Activated naive CD4-positive, alpha-beta T cell (primary cell): Measurements from ENCODE around the gene TMEM163.
"Not testable (repeated sequence)": the region's sequence is repeated elsewhere in the genome, so short reads cannot be mapped to it uniquely, and the experiment has no call there.

Experiments
- DNase-seq, 4 experiments: peaks; one replicate each; lab custom pipeline; 2025; lab: John Stamatoyannopoulos, UW

The TMEM163 gene

GRCh38 chr2:134718817-134719814 lies at the start of gene TMEM163:
Gene TMEM163 (minus strand): TSS chr2:134719000.
- peak in 1 of 4 experiments; percentile 12 for DNase-seq

DNA sequence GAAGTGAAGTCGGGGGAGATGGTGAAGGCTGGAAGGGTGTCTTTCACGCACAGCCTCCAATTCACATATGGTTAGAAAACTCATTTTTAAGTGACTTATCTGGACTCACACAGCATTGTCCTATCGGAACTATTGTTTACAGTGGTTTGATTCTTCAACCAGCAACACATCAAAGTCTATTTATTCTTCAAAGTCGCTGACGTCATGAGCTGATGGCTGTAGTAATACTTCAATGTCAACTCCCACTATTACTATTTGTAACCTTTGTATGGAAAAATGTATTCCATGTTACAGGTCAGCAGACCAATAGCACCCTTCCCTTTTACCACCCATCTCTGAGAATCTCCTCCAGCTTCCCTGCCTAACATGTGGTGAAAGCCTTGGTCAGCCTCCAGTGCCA lies 47.8 kb upstream of the TMEM163 start:
- no peak for DNase-seq

GRCh38 chr2:134765987-134766386 lies 47.2 kb upstream of the TMEM163 start:
- DNase-seq: no peak

DNA sequence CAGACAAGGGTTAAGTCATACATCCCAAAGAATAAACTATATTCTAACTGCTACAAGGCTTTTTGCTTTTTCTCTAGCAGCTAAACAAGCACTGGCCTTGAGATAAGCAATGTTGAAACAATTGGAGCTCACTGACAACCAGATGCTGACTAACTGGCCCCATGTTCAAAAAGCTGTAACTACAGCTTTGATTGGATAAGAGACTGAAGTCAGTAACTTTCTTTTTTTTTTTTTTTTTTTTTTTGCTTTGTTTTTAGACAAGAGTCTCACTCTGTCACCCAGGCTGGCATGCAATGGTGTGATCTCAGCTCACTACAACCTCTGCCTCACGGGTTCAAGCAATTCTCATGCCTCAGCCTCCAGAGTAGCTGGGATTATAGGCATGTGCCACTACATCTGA lies 45.4 kb upstream of the TMEM163 start:
- no peak for DNase-seq

DNA sequence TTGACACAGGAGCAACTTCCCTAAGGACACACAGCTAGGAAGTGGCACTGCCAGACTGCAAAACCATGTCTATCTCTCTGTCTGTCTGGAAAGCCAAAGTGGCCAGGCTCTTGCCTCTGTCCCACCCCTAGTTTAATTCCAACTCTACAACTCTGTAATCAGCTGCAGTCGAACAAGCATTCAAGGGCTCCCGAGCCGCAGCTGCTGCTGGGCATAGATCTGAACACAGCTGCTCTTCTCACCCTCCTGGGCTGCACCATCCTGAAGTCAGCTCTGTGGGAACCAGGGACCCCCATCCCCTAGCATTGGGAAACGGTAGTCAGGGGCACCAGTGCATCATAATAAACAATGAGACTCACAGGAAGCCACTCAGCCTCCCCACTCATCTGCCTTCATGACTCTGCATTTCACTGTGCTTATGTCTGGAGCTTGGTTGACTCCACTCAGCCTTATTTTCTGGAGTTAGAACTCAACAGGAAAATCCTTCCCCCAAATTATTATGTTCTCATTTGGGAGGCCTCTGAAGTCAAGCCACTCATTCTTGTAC lies 44.4 kb upstream of the TMEM163 start:
- no peak for DNase-seq

DNA sequence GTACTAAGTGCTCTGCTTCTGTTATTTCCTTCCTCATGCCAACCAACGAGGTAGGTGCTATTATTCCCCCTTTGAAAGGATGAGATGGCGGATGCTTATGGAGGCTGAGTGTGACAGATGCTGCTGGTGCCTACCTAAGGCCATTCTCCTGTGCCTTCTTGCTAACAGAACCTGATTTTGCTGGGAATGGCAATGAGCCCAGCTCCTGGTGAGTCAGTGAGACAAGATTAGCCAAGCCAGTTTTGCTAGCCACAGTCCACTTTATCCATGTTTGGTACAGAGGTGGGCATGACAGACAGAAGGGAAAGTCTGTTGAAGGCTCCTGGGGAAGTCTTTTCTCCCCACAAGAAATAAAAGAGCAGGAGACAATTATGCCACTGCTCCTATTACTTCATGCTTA lies 43.7 kb upstream of the TMEM163 start:
- no peak for DNase-seq

DNA sequence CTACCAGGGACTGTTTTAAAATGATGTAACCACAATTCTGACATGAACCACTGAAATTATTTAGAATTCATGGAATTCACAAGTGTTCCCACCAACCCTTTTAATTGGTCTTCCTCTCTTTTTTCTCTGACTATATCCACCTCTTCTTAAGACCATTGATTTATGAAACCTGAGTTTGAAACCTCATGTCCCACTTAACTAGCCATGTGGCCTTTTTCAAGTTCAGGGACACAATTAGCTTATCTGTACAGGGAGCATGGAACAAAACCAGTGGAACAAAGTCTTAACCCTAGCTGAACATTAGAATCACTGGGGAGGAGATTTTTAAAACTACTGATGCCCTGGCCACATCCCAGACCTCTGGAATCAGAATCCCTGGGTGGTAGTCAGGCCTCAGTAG lies 41.6 kb upstream of the TMEM163 start:
- no peak for DNase-seq

DNA sequence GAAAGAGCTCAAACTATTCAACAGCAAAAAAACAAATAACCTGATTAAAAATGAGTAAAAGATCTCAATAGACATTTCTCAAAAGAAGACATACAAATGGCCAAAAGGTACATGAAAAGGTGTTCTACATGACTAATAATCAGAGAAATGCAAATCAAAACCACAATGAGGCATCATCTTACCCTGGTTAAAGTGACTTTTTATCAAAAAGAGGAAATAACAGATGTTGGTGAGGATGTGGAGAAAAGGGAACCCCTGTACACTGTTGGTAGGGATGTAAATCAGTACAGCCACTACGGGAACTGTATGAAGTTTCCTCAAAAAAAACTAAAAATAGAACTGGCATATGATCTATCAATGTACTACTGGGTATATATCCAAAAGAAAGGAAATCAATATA lies 39.8 kb upstream of the TMEM163 start:
- DNase-seq: no peak

- not testable (repeated sequence) for DNase-seq
Observed at GRCh38 chr2:134751981-134752380, 33.2 kb upstream of the TMEM163 start.

DNA sequence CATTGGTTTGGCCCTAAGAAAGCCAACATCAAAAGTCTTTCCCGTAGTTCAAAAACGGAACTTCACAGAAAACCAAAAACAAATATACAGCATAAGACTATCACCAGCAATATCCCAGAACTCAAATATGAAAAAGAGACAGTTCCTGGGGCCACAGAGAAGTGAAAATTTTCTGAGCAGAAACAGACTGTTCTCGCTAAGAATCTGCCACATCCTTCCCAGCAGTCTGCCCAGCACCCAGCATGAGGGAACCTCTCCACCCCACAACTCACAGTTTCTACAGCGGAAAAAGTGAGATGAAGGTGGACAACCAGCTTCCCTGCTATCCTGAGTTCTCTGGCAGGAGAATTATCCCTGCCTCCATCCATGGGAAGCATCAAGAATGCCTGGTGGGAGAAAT lies 26.7 kb upstream of the TMEM163 start:
- no peak for DNase-seq

- DNase-seq: no peak
Observed at GRCh38 chr2:134745023-134745422, 26.2 kb upstream of the TMEM163 start.

DNA sequence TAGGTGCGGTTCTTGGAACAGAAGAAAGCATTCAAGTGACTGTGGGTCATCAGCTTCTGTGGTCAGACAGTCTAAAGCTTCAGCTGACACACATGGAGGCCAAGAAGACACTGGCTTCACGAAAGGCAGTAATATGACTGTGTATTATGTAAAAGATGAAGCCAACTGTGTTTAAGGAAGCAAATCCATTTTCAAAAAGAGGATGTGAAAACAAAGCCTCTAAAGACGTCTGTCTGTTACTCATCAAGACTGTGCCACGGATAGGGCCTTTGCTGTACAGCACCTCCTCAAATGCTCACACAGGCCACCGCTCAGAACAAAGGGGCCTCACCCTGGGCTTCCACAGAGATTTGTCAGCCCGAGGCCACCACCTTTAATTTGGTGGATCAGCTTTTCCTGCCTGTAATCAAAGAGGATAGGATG lies 21.1 kb upstream of the TMEM163 start:
- no peak for DNase-seq

- DNase-seq: no peak
Observed at GRCh38 chr2:134739236-134739878, 20.6 kb upstream of the TMEM163 start.

GRCh38 chr2:134738141-134738870 lies 19.5 kb upstream of the TMEM163 start:
- DNase-seq: no peak

GRCh38 chr2:134737671-134738070 lies 18.9 kb upstream of the TMEM163 start:
- DNase-seq: no peak

DNA sequence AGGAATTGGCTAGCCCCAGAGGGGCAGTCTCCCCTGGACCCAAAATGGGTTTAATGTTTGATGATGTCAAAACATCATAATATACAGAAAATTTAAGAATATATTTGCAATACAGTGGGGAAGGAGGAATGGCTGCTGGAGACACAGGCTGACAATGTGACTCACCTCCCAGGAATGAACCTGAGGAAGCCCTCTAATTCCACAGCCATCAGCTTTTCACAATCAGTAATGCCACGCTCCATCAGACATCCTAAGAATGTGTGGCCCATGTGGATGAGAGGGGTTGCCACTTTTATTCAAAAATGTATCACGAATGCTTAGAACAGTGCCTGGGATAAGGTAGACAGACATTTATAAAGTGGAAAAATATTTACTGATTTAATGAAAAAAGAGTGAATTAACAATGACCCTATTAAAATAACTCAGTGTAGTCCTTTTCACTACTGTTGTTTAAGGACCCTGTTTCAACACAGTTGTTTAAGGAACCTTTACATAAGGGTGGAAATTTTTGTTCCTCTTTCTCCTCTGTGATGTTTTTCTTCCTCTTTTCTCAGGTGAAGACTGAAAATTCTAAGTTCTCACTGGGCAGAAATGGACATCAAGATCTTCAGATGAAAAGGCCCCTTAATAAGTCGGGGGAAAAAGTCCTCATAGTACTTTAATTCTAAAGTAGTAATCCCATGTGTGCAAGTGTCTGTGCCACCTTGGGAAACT lies 17.5 kb upstream of the TMEM163 start:
- no peak for DNase-seq

DNA sequence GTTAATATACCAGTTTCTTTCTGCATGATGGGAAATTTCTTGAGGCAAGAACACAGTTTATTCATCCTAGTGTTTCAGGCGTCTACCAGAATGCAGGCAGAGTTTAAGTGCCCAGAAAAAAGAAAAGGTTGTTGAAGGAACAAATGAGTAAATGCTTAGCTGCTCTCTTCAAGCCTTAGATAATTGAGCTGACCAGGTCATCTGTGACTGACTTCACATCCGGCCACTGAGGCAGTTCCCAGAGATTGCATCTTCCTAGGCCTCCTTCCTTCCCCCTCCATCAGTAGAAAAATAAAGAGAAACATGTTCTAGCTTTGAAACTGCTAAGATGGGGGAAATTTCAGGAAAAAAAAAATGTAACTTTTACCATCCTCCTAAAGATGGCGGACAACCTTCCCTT lies 9.4 kb upstream of the TMEM163 start:
- DNase-seq: no peak

DNA sequence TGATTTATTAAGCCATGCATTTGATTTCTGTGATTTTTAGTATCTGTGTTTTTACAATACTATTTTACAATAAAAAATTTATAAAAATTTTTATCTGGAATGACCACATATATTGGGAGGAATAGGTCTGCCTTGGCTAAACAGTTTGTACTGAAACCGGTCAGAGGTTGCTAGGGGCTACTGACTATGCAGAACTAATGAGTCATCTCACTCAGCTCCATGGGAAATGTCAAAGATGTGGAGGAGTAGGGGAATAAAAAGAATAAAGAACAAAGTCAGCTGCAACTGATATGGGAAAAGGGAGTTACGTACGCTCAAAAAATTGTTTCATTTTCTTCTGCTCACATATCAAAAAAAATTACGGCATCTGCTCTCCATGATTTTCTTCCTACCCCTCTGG lies 8.6 kb upstream of the TMEM163 start:
- no peak for DNase-seq

- no peak for DNase-seq
Observed at GRCh38 chr2:134726645-134727044, 7.8 kb upstream of the TMEM163 start.

- no peak for DNase-seq
Observed at GRCh38 chr2:134725876-134726275, 7.1 kb upstream of the TMEM163 start.

DNA sequence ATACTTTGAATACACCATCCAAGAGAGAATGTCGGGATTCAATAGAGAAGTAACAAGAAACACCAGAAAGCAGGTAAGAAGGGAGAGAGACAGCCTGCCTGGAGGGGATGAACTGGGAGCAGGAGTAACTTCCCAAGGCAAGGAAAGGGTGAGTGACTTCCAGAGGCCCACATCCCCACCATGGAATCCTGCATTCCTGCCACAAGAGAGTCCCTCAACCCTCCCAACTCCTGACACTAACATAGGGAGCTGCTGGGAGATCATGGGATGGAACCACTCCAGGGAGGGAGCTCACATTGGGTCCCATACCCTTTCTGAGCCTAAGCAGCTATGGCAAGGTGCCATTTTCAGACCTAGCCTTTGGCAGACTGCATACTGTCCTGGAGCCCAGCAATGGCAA lies 5.5 kb upstream of the TMEM163 start:
- no peak for DNase-seq

DNA sequence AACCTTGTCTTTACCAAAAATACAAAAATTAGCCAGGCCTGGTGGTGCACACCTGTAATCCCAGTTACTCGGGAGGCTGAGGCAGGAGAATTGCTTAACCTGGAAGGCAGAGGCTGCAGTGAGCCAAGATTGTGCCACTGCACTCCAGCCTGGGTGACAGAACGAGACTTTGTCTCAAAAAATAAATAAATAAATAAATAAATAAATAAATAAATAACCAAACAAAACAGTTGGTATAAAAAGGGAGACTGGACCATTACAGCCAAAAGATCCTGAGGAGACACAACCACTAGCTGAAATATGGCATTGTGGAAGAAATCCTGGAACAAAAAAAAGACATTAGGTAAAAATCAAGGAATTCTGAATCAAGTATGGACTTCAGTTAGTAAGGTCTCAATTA lies 4.9 kb upstream of the TMEM163 start:
- DNase-seq: not testable (repeated sequence)
